Smooth muscle cell (in vitro differentiated cells): ENCODE data around the gene ANKRD44. TPM values are rescaled to one million over a fixed set of nuclear protein-coding genes. Genes with fewer than 3 reads are reported as not detected.

Experiments used
- DNase-seq: peaks from one replicate; lab custom pipeline; 2025; ENCODE audit not compliant: unreplicated experiment; lab: John Stamatoyannopoulos, UW
- H2AFZ ChIP-seq: fragments of 200-600 bp; sonication (generic); 2 replicates; pipeline ENCODE4 v1.6.0; 2016; ENCODE audit warnings: antibody characterized with exemption, low read depth, mild to moderate bottlenecking
- H3F3A ChIP-seq: fragments of 200-600 bp; sonication (generic); 2 replicates; pipeline ENCODE4 v1.6.0; 2017; ENCODE audit warnings: antibody characterized with exemption, low read depth
- H3K27ac ChIP-seq: fragments of 200-600 bp; sonication (generic); 2 replicates; pipeline ENCODE4 v1.5.1; 2016; ENCODE audit warnings: low read depth, mild to moderate bottlenecking
- H3K27me3 ChIP-seq: fragments of 200-600 bp; sonication (generic); 2 replicates; pipeline ENCODE4 v1.6.1; 2016; ENCODE audit warnings: low read depth, mild to moderate bottlenecking
- H3K36me3 ChIP-seq: fragments of 200-600 bp; sonication (generic); 2 replicates; pipeline ENCODE4 v1.5.1; 2016; ENCODE audit warnings: low read depth
- H3K4me1 ChIP-seq: fragments of 200-600 bp; sonication (generic); 2 replicates; pipeline ENCODE4 v1.5.1; 2016; ENCODE audit warnings: low read depth
- H3K4me2 ChIP-seq: fragments of 200-600 bp; sonication (generic); 2 replicates; pipeline ENCODE4 v1.6.0; 2016; ENCODE audit warnings: mild to moderate bottlenecking
- H3K4me3 ChIP-seq: fragments of 200-600 bp; sonication (generic); 2 replicates; pipeline ENCODE4 v1.5.1; 2016; ENCODE audit warnings: mild to moderate bottlenecking
- H3K79me2 ChIP-seq: fragments of 200-600 bp; sonication (generic); 2 replicates; pipeline ENCODE4 v1.6.0; 2016; ENCODE audit warnings: low read depth, mild to moderate bottlenecking
- H3K9ac ChIP-seq: fragments of 200-600 bp; sonication (generic); 2 replicates; pipeline ENCODE4 v1.6.0; 2016; ENCODE audit warnings: low read depth
- H3K9me3 ChIP-seq: fragments of 200-600 bp; sonication (generic); replicated peaks from 2 replicates; pipeline ENCODE4 v1.5.1; 2016; ENCODE audit warnings: low read depth
- H4K20me1 ChIP-seq: fragments of 200-600 bp; sonication (generic); 2 replicates; pipeline ENCODE4 v1.6.0; 2016; ENCODE audit warnings: low read depth
- WGBS: methylation state at CpG from one replicate; pipeline ENCODE4 v1.1.7; 2016; ENCODE audit warnings: low lambda C conversion rate; 5-methylcytosine and 5-hydroxymethylcytosine counted together
- polyA plus RNA-seq: library from polyadenylated mRNA; unstranded; fragments of >200 nt; fragmentation: Nextera tagmentation; extraction: Ambion mirVana; gene quantifications from 2 replicates; pipeline ENCODE4 v1.2.1, GENCODE V29; 2016
- total RNA-seq: library from RNA; depleted of rRNA; stranded (reverse); fragments of >200 nt; gene quantifications from 2 replicates; pipeline ENCODE4 v1.2.3, GENCODE V29; 2014
- TF ChIP-seq, protein P1 (sequence below): fragments of 200-600 bp; sonication (generic); IDR thresholded peaks from 2 replicates; pipeline ENCODE4 v1.5.1; 2017; ENCODE audit warnings: borderline replicate concordance, mild to moderate bottlenecking, antibody characterized with exemption; ENCODE audit not compliant: insufficient read depth, poor library complexity, severe bottlenecking

ANKRD44 gene
- total and polyA plus RNA-seq, 2 experiments from 2014 or later: 3.6 to 5.5 TPM

GRCh38 chr2:196980001-196980400 lies 330.6 kb downstream of the ANKRD44 start:
- no peaks in the 10 kb centered on the region for H3K9me3 ChIP-seq
- WGBS: 88% methylated on average over 1 of the region's 1 CpG
- no peaks in the 10 kb centered on the region for H3K36me3 ChIP-seq
- no peaks in the 10 kb centered on the region for H3F3A ChIP-seq
- no peak overlapping the region for H3K9ac ChIP-seq
- H3K27me3 ChIP-seq: no peaks in the 10 kb centered on the region
- no peaks in the 10 kb centered on the region for H3K4me1 ChIP-seq
- H4K20me1 ChIP-seq: no peaks in the 10 kb centered on the region
- DNase-seq: no peak
- H3K27ac ChIP-seq: no peak overlapping the region
- H2AFZ ChIP-seq: no peak overlapping the region
- H3K4me2 ChIP-seq: no peak overlapping the region
- TF ChIP-seq, protein P1, sequence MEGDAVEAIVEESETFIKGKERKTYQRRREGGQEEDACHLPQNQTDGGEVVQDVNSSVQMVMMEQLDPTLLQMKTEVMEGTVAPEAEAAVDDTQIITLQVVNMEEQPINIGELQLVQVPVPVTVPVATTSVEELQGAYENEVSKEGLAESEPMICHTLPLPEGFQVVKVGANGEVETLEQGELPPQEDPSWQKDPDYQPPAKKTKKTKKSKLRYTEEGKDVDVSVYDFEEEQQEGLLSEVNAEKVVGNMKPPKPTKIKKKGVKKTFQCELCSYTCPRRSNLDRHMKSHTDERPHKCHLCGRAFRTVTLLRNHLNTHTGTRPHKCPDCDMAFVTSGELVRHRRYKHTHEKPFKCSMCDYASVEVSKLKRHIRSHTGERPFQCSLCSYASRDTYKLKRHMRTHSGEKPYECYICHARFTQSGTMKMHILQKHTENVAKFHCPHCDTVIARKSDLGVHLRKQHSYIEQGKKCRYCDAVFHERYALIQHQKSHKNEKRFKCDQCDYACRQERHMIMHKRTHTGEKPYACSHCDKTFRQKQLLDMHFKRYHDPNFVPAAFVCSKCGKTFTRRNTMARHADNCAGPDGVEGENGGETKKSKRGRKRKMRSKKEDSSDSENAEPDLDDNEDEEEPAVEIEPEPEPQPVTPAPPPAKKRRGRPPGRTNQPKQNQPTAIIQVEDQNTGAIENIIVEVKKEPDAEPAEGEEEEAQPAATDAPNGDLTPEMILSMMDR: no peak
- no peak overlapping the region for H3K4me3 ChIP-seq
- H3K79me2 ChIP-seq: no peaks in the 10 kb centered on the region

DNA sequence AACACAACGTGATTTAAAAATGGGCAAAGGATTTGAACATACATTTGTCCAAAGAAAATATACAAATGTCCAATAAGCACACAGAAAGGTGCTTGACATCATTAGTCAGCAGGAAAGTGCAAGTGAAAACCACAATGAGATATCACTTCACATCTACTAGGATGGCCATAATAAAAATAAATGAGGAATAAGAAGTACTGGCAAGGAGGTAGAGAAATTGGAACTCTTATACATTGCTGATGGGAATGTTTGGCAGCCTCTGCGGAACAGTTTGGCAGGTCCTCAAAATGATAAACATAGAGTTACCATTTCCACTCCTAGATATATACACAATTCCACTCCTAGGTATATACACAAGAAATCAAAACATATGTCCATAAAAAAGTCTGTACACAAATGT lies 333.1 kb downstream of the ANKRD44 start:
- TF ChIP-seq, protein P1: no peak
- no peak overlapping the region for H3K9ac ChIP-seq

DNA sequence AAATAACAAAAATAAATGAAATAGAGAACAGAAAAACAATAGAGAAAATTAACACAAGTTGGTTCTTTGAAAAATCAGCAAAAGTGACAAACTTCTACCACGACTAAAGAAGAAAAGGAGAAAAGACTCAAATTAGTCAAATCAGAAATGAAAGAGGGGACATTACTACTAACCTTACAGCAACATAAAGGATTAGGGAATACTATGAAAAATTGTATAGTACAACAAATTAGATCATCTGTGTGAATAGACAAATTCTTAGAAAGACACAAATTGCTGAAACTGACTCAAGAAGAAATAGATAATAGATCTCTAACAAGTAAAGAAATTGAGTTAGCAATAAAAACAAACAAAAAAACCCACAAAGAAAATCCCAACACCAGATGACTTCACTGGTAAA lies 335.6 kb downstream of the ANKRD44 start:
- 92% methylated on average over 1 of the region's 1 CpG for WGBS
- no peak overlapping the region for H2AFZ ChIP-seq

More for the DNA sequence above, 333.1 kb downstream of the ANKRD44 start:
- Histone ChIP-seq H3K36me3 (no peaks in the 10 kb centered on the region), H3K27me3 (no peaks in the 10 kb centered on the region), H3K9me3 (no peaks in the 10 kb centered on the region), H3F3A (no peaks in the 10 kb centered on the region), H3K4me1 (no peaks in the 10 kb centered on the region), H3K4me3 (no peak overlapping the region), H2AFZ (no peak overlapping the region), H3K79me2 (no peaks in the 10 kb centered on the region), H3K4me2 (no peak overlapping the region), H3K27ac (no peak overlapping the region), H4K20me1 (no peaks in the 10 kb centered on the region)
- 97% methylated on average over 2 of the region's 2 CpGs for WGBS
- DNase-seq: no peak

More for the DNA sequence above, 335.6 kb downstream of the ANKRD44 start:
- no peaks in the 10 kb centered on the region for H3F3A ChIP-seq
- no peak overlapping the region for H3K27ac ChIP-seq
- no peak overlapping the region for H3K4me3 ChIP-seq
- no peak overlapping the region for H3K4me2 ChIP-seq
- DNase-seq: no peak
- no peaks in the 10 kb centered on the region for H3K27me3 ChIP-seq
- no peaks in the 10 kb centered on the region for H4K20me1 ChIP-seq
- TF ChIP-seq, protein P1: no peak
- H3K36me3 ChIP-seq: no peaks in the 10 kb centered on the region
- no peaks in the 10 kb centered on the region for H3K79me2 ChIP-seq
- no peaks in the 10 kb centered on the region for H3K9me3 ChIP-seq
- peaks cover 10% of the 10 kb centered on the region for H3K4me1 ChIP-seq
- H3K9ac ChIP-seq: no peak overlapping the region
